HG02759 (cell line): ENCODE results near the gene ASCC3.

Source experiments
- ATAC-seq: cut with Tn5 transposase; IDR thresholded peaks from one replicate; pipeline ENCODE4 v1.9.1; 2021; ENCODE audit warnings: mild to moderate bottlenecking, moderate library complexity; ENCODE audit not compliant: unreplicated experiment

ASCC3 gene

GRCh38 chr6:100468016-100468622 is 413.0 kb downstream of the ASCC3 start:
- ATAC-seq: no peak

GRCh38 chr6:100467129-100468015 is 413.8 kb downstream of the ASCC3 start:
- no peak for ATAC-seq

GRCh38 chr6:100466410-100467128 is 414.6 kb downstream of the ASCC3 start:
- ATAC-seq: no peak

GRCh38 chr6:100465701-100466409 is 415.3 kb downstream of the ASCC3 start:
- no peak for ATAC-seq

- peak; percentile 71 for ATAC-seq
These were observed 416.0 kb downstream of the ASCC3 start, which contains the start of gene SIM1 for GRCh38 chr6:100464903-100465700. TSS of gene SIM1 (minus strand) at chr6:100464921. CDS start at chr6:100463468, 1,453 bp downstream.

- ATAC-seq: no peak
These were observed 416.8 kb downstream of the ASCC3 start for GRCh38 chr6:100464162-100464851.

- no peak for ATAC-seq
These were observed 417.4 kb downstream of the ASCC3 start for GRCh38 chr6:100463630-100464161.

- ATAC-seq: no peak
These were observed 418.2 kb downstream of the ASCC3 start for GRCh38 chr6:100462706-100463629.

- ATAC-seq: no peak
These were observed 419.0 kb downstream of the ASCC3 start for GRCh38 chr6:100461917-100462705.

- ATAC-seq: no peak
These were observed 419.7 kb downstream of the ASCC3 start for GRCh38 chr6:100461278-100461916.

GRCh38 chr6:100460650-100461204 is 420.4 kb downstream of the ASCC3 start:
- no peak for ATAC-seq

- no peak for ATAC-seq
These were observed 421.4 kb downstream of the ASCC3 start for GRCh38 chr6:100459592-100460184.

- no peak for ATAC-seq
These were observed 422.1 kb downstream of the ASCC3 start for GRCh38 chr6:100458841-100459591.
